ENCODE measurements around the gene CSF3R. TPM values are rescaled to one million over a fixed set of nuclear protein-coding genes. Genes with fewer than 3 reads are reported as not detected.

The CSF3R gene
- total and polyA plus RNA-seq, 2 of the 4 experiments (the other 2 are of a cell fraction) = not detected

GRCh38 chr1:36522021-36522420 lies 39.3 kb upstream of the CSF3R start:
- DNase-seq = no peak
- in situ Hi-C loops (cut with MboI; ENCODE audit: low sequenced_read_pairs) (no loop called here), dilution Hi-C loops (cut with HindIII; ENCODE audit: low sequenced_read_pairs, unreplicated experiment) (no loop called here), intact Hi-C loops (cut with micrococcal nuclease) (no loop called here)
- Histone ChIP-seq H3K23ac (ENCODE audit: low read depth, low read length) (no peak overlapping the region), H3K18ac (ENCODE audit: low read depth, low read length) (no peak overlapping the region), H2AFZ (replicated peaks; ENCODE audit: low read length, poor library complexity) (no peak overlapping the region), H2BK20ac (ENCODE audit: low read depth, low read length) (no peak overlapping the region), H3K9ac (ENCODE audit: low read depth, low read length) (no peak overlapping the region), H4K91ac (ENCODE audit: insufficient read depth, low read depth, low read length) (no peak overlapping the region), H2BK15ac (ENCODE audit: low read depth, low read length) (no peak overlapping the region), H3K27ac (ENCODE audit: insufficient read depth, low read length) (no peak overlapping the region), H3K9me1 (ENCODE audit: insufficient read depth, low read length) (no peaks in the 10 kb centered on the region), H3K9me3 (ENCODE audit: control insufficient read depth, insufficient read depth, low read length) (no peaks in the 10 kb centered on the region), H2BK120ac (ENCODE audit: low read depth, low read length) (no peak overlapping the region), H2BK5ac (ENCODE audit: low read depth, low read length, poor library complexity, severe bottlenecking) (no peak overlapping the region), H3K56ac (ENCODE audit: extremely low read depth, insufficient read depth, low read length) (no peak overlapping the region), H3K79me1 (ENCODE audit: low read depth in 1 of 2, low read length in 2 of 2) (no peaks in the 10 kb centered on the region), H4K5ac (ENCODE audit: low read depth, low read length) (no peak overlapping the region), H4K20me1 (ENCODE audit: insufficient read depth, low read length) (no peaks in the 10 kb centered on the region), H3K27me3 (ENCODE audit: control insufficient read depth, insufficient read depth, low read length) (no peaks in the 10 kb centered on the region; the same call in 1 of the 2 replicates), H3K4me3 (ENCODE audit: insufficient read depth, low read depth, low read length) (no peak overlapping the region), H4K8ac (ENCODE audit: low read depth in 2 of 2, low read length in 2 of 2) (no peak overlapping the region), H2AK9ac (replicated peaks; ENCODE audit: low read depth, low read length, poor library complexity) (no peak overlapping the region), H3K4me1 (ENCODE audit: control insufficient read depth, insufficient read depth, low read length) (no peaks in the 10 kb centered on the region), H2AK5ac (ENCODE audit: low read depth, low read length) (no peak overlapping the region), H3K4ac (ENCODE audit: low read depth, low read length) (no peak overlapping the region), H3K14ac (replicated peaks; ENCODE audit: low read depth, low read length) (no peak overlapping the region), H3K36me3 (ENCODE audit: control insufficient read depth, insufficient read depth, low read length) (no peaks in the 10 kb centered on the region), H3K4me2 (ENCODE audit: low read depth, low read length) (no peak overlapping the region)
- no TSS peak for BruUV-seq (replicated peaks)
- TF ChIP-seq BHLHE40 (IDR thresholded peaks at IDR 0.05; ENCODE audit: low read depth, low read length) (no peak), CHD1 (IDR thresholded peaks at IDR 0.05; ENCODE audit: low read depth, low read length) (no peak), RAD21 (IDR thresholded peaks at IDR 0.05; ENCODE audit: low read length) (no peak)
- ATAC-seq (ENCODE audit: low read depth) = no peak
- WGBS, 2 experiments (ENCODE audit: extremely low coverage in 2 of 2, insufficient read length in 1 of 2) = no CpG with 5 or more reads among the region's 8 CpGs
- ChIA-PET POLR2A (ENCODE audit: unreplicated experiment) (no interaction called here), CTCF (no interaction called here)

All from IMR-90 (cell line).